ENCODE data around the gene CD320.

- TF ChIP-seq EZH2 (IDR thresholded peaks at IDR 0.05; ENCODE audit: low read depth, unreplicated experiment) (no peak), CTCF (conservative IDR thresholded peaks at IDR 0.05; ENCODE audit: low read depth in 2 of 2) (no peak), REST (IDR thresholded peaks at IDR 0.05; ENCODE audit: unreplicated experiment) (no peak)
These were observed 14.0 kb upstream of the CD320 start for GRCh38 chr19:8321986-8322637.
